GM23338 (cell line): ENCODE measurements around the gene ITGB6. TPM values are rescaled to one million over a fixed set of nuclear protein-coding genes. Genes with fewer than 3 reads are reported as not detected.

Experiments
- ATAC-seq: fragments of 200-7000 bp; cut with Tn5 transposase; 3 replicates; pipeline ENCODE4 v1.9.1; 2020
- DNase-seq: peaks from one replicate; pipeline ENCODE4 v3.0.0-alpha.2; 2015; ENCODE audit warnings: low spot score
- H2AFZ ChIP-seq: fragments of 200-600 bp; sonication (generic); 2 replicates; pipeline ENCODE4 v1.8.0; 2016; ENCODE audit warnings: antibody characterized with exemption, mild to moderate bottlenecking, moderate library complexity
- H3F3A ChIP-seq: fragments of 200-600 bp; sonication (generic); replicated peaks from 2 replicates; pipeline ENCODE4 v1.8.0; 2017; ENCODE audit warnings: antibody characterized with exemption, mixed run types, low read depth
- H3K27ac ChIP-seq: fragments of 200-600 bp; sonication (generic); 2 replicates; pipeline ENCODE4 v1.6.1; 2016; ENCODE audit warnings: low read depth
- H3K27me3 ChIP-seq: fragments of 200-600 bp; sonication (generic); 2 replicates; pipeline ENCODE4 v1.8.0; 2016; ENCODE audit warnings: mild to moderate bottlenecking, mixed run types, moderate library complexity; ENCODE audit not compliant: insufficient read depth
- H3K36me3 ChIP-seq: fragments of 200-600 bp; sonication (generic); 2 replicates; pipeline ENCODE4 v1.8.0; 2016; ENCODE audit warnings: mild to moderate bottlenecking; ENCODE audit not compliant: insufficient read depth
- H3K4me1 ChIP-seq: fragments of 200-600 bp; sonication (generic); 2 replicates; pipeline ENCODE4 v1.8.0; 2016; ENCODE audit warnings: mild to moderate bottlenecking, moderate library complexity; ENCODE audit not compliant: insufficient read depth
- H3K4me2 ChIP-seq: fragments of 200-600 bp; sonication (generic); 2 replicates; pipeline ENCODE4 v1.7.1; 2017; ENCODE audit warnings: mixed run types
- H3K4me3 ChIP-seq: fragments of 200-600 bp; sonication (generic); 2 replicates; pipeline ENCODE4 v1.6.1; 2016; ENCODE audit warnings: mixed run types
- H3K79me2 ChIP-seq: fragments of 200-600 bp; sonication (generic); replicated peaks from 2 replicates; pipeline ENCODE4 v1.8.0; 2017; ENCODE audit warnings: mild to moderate bottlenecking; ENCODE audit not compliant: insufficient read depth
- H3K9me2 ChIP-seq: fragments of 200-600 bp; sonication (generic); 2 replicates; pipeline ENCODE4 v1.8.0; 2017; ENCODE audit not compliant: insufficient read depth
- H4K20me1 ChIP-seq: fragments of 200-600 bp; sonication (generic); replicated peaks from 2 replicates; pipeline ENCODE4 v1.8.0; 2017; ENCODE audit warnings: mild to moderate bottlenecking; ENCODE audit not compliant: insufficient read depth
- H3K27ac Mint-ChIP-seq: 2 replicates; pipeline ENCODE4 v1.8.0; 2020; ENCODE audit warnings: inconsistent platforms, mild to moderate bottlenecking, moderate library complexity, mixed read lengths
- H3K27me3 Mint-ChIP-seq: 3 replicates; pipeline ENCODE4 v1.8.0; 2022; ENCODE audit warnings: low read depth, mild to moderate bottlenecking, moderate library complexity, mixed read lengths, inconsistent platforms; ENCODE audit not compliant: insufficient read depth, poor library complexity
- H3K36me3 Mint-ChIP-seq: 3 replicates; pipeline ENCODE4 v1.8.0; 2021; ENCODE audit warnings: low read depth, mild to moderate bottlenecking, inconsistent platforms, moderate library complexity, mixed read lengths
- H3K4me1 Mint-ChIP-seq: 3 replicates; pipeline ENCODE4 v1.8.0; 2020; ENCODE audit warnings: mild to moderate bottlenecking, inconsistent platforms, mixed read lengths
- H3K4me3 Mint-ChIP-seq: 3 replicates; pipeline ENCODE4 v1.8.0; 2021; ENCODE audit warnings: moderate library complexity, mild to moderate bottlenecking, inconsistent platforms, mixed read lengths
- H3K9me3 Mint-ChIP-seq: 3 replicates; pipeline ENCODE4 v1.8.0; 2020; ENCODE audit warnings: moderate library complexity, mild to moderate bottlenecking, inconsistent platforms, mixed read lengths
- CREB1 ChIP-seq: fragments of 250-450 bp; sonication (Bioruptor Pico); IDR thresholded peaks from 2 replicates; pipeline ENCODE4 v1.5.0; 2020; ENCODE audit warnings: low read depth, mild to moderate bottlenecking, moderate library complexity
- ETS1 ChIP-seq: IDR thresholded peaks from 2 replicates; pipeline ENCODE4 v1.6.1; 2016; ENCODE audit warnings: antibody characterized with exemption
- EZH2 ChIP-seq: fragments of 200-600 bp; sonication (generic); IDR thresholded peaks from one replicate; pipeline ENCODE4 v1.8.0; 2017; ENCODE audit warnings: antibody characterized with exemption, mild to moderate bottlenecking, low read depth; ENCODE audit not compliant: unreplicated experiment
- EZH2phosphoT487 ChIP-seq: fragments of 200-600 bp; sonication (generic); IDR thresholded peaks from one replicate; pipeline ENCODE4 v1.8.1; 2018; ENCODE audit warnings: antibody characterized with exemption; ENCODE audit not compliant: unreplicated experiment
- JUNB ChIP-seq: IDR thresholded peaks from one replicate; pipeline ENCODE4 v1.6.1; 2016; ENCODE audit warnings: antibody characterized with exemption; ENCODE audit not compliant: unreplicated experiment
- NANOG ChIP-seq: IDR thresholded peaks from 2 replicates; pipeline ENCODE4 v1.6.1; 2016; ENCODE audit warnings: antibody characterized with exemption, borderline replicate concordance
- POLR2AphosphoS5 ChIP-seq: IDR thresholded peaks from 2 replicates; pipeline ENCODE4 v1.6.1; 2016; ENCODE audit warnings: antibody characterized with exemption, low read depth
- REST ChIP-seq: IDR thresholded peaks from one replicate; pipeline ENCODE4 v1.6.1; 2018; ENCODE audit warnings: antibody characterized with exemption; ENCODE audit not compliant: unreplicated experiment
- STAT1 ChIP-seq: IDR thresholded peaks from one replicate; pipeline ENCODE4 v1.6.1; 2016; ENCODE audit warnings: antibody characterized with exemption; ENCODE audit not compliant: unreplicated experiment
- ZNF114 ChIP-seq: fragments of 250-450 bp; sonication (Bioruptor Pico); IDR thresholded peaks from 2 replicates; pipeline ENCODE4 v1.5.0; 2020; ENCODE audit warnings: mild to moderate bottlenecking, moderate library complexity
- ZNF331 ChIP-seq: fragments of 250-450 bp; sonication (Bioruptor Pico); IDR thresholded peaks from 2 replicates; pipeline ENCODE4 v1.5.0; 2020; ENCODE audit warnings: low read depth, mild to moderate bottlenecking, moderate library complexity
- ZNF462 ChIP-seq: fragments of 250-450 bp; sonication (Bioruptor Pico); IDR thresholded peaks from 2 replicates; pipeline ENCODE4 v1.5.0; 2020; ENCODE audit warnings: mild to moderate bottlenecking, moderate library complexity
- polyA plus RNA-seq: library from polyadenylated mRNA; unstranded; fragments of >200 nt; fragmentation: Nextera tagmentation; extraction: Ambion mirVana; gene quantifications from 2 replicates; pipeline ENCODE4 v1.2.1, GENCODE V29; 2016
- total RNA-seq: library from RNA; depleted of rRNA; stranded (reverse); fragments of >200 nt; shearing (Covaris generic); gene quantifications from 2 replicates; pipeline ENCODE4 v1.2.3, GENCODE V29; 2014
- TF ChIP-seq, protein P1 (sequence below), 2 experiments: fragments of 200-600 bp in 1 of 2; sonication (generic) in 1 of 2; conservative IDR thresholded peaks; 2 replicates each; pipeline versions ENCODE4 v1.5.1 to v1.6.1; 2016 to 2017; ENCODE audit warnings: antibody characterized with exemption in 2 of 2, low read depth in 2 of 2, mild to moderate bottlenecking in 2 of 2, moderate library complexity in 1 of 2

The ITGB6 gene
- total and polyA plus RNA-seq, 2 experiments from 2014 or later: not detected

- H3K36me3 ChIP-seq: no peaks in the 10 kb centered on the region
- H3K79me2 ChIP-seq: no peaks in the 10 kb centered on the region
- H3F3A ChIP-seq: no peaks in the 10 kb centered on the region
- DNase-seq (no peak), ATAC-seq (no peak)
- no peaks in the 10 kb centered on the region for H3K4me1 Mint-ChIP-seq
- H3K27ac ChIP-seq: no peak overlapping the region
- H3K9me2 ChIP-seq: no peaks in the 10 kb centered on the region
- H3K27me3 Mint-ChIP-seq: peaks cover 2% of the 10 kb centered on the region
- no peaks in the 10 kb centered on the region for H3K9me3 Mint-ChIP-seq
- TF ChIP-seq ZNF462 (no peak), STAT1 (no peak), CREB1 (CRISPR knock-in tag) (no peak), EZH2phosphoT487 (no peak), ETS1 (no peak), JUNB (no peak), ZNF114 (CRISPR knock-in tag) (no peak), REST (no peak), POLR2AphosphoS5 (no peak), ZNF331 (no peak), EZH2 (no peak), NANOG (no peak)
- TF ChIP-seq, protein P1, sequence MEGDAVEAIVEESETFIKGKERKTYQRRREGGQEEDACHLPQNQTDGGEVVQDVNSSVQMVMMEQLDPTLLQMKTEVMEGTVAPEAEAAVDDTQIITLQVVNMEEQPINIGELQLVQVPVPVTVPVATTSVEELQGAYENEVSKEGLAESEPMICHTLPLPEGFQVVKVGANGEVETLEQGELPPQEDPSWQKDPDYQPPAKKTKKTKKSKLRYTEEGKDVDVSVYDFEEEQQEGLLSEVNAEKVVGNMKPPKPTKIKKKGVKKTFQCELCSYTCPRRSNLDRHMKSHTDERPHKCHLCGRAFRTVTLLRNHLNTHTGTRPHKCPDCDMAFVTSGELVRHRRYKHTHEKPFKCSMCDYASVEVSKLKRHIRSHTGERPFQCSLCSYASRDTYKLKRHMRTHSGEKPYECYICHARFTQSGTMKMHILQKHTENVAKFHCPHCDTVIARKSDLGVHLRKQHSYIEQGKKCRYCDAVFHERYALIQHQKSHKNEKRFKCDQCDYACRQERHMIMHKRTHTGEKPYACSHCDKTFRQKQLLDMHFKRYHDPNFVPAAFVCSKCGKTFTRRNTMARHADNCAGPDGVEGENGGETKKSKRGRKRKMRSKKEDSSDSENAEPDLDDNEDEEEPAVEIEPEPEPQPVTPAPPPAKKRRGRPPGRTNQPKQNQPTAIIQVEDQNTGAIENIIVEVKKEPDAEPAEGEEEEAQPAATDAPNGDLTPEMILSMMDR (conservative IDR thresholded peaks at IDR 0.05; ENCODE audit: low read depth in 2 of 2): no peak
- H3K27me3 ChIP-seq: no peaks in the 10 kb centered on the region
- no peak overlapping the region for H3K27ac Mint-ChIP-seq
- no peak overlapping the region for H2AFZ ChIP-seq
- no peak overlapping the region for H3K4me2 ChIP-seq
- no peaks in the 10 kb centered on the region for H3K4me1 ChIP-seq
- H4K20me1 ChIP-seq: no peaks in the 10 kb centered on the region
- no peak overlapping the region for H3K4me3 Mint-ChIP-seq
- no peak overlapping the region for H3K4me3 ChIP-seq
- no peaks in the 10 kb centered on the region for H3K36me3 Mint-ChIP-seq
Measured at GRCh38 chr2:160232905-160233475, 32.9 kb upstream of the ITGB6 start.
